ENCODE results near the gene FGF2.
"Not testable (repeated sequence)": the region's sequence is repeated elsewhere in the genome, so short reads cannot be mapped to it uniquely, and the experiment has no call there.

FGF2 gene

GRCh38 chr4:122865425-122865824 is 38.8 kb downstream of the FGF2 start:
- no peak for TF ChIP-seq CTCF (IDR thresholded peaks at IDR 0.05; ENCODE audit: insufficient read depth, low read length, missing control alignments)
- H3K4me3 ChIP-seq (ENCODE audit: low read depth, low read length): no peak overlapping the region
- ChIA-PET CTCF (no interaction called here), POLR2A (no interaction called here)
- DNase-seq (ENCODE audit: low read depth, low spot score): no peak

DNA sequence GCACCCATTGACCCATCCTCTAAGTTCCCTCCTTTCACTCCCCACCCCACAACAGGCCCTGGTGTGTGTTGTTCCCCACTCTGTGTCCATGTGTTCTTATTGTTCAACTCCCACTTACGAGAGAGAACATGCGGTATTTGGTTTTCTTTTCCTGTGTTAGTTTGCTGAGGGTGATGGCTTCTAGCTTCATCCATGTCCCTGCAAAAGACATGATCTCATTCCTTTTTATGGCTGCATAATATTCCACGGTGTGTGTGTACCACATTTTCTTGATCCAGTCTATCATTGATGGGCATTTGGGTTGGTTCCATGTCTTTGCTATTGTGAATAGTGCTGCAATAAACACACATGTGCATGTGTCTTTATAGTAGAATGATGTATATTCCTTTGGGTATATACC is 41.6 kb downstream of the FGF2 start:
- POLR2A ChIA-PET; CTCF ChIA-PET; H3K4me3 ChIP-seq (ENCODE audit: low read depth, low read length); DNase-seq (ENCODE audit: low read depth, low spot score): not testable (repeated sequence)

DNA sequence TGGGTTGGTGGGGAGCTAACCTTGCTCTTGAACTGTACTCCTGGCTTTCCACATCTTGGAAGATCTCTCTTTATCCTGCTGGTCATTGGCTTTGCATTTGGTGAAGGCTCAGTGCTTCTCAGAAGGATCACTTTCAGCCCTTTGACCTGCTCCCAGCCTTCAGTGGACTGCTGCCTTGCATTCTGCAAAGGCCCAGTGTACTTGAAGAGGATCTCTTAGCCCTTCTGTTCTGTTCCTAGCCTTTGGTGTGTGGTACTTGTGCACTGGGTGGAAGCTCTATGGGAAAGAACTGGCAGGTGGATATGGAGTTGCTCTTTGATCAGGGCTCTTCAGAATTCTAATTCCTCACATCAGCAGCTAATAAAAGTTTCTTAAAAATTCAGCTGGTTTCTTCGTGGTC is 46.5 kb downstream of the FGF2 start:
- no peak for TF ChIP-seq CTCF (IDR thresholded peaks at IDR 0.05; ENCODE audit: insufficient read depth, low read length, missing control alignments)
- H3K4me3 ChIP-seq (ENCODE audit: low read depth, low read length): no peak overlapping the region
- no peak for DNase-seq (ENCODE audit: low read depth, low spot score)
- POLR2A ChIA-PET: no interaction called here
- CTCF ChIA-PET: interaction anchor here (1.4 kb wide), 1 partner anchor 10 kb away, joined by 4 read pairs; no protein-coding TSS in a partner anchor

GRCh38 chr4:122873821-122874593 is 47.4 kb downstream of the FGF2 start:
- peak; percentile 51 for DNase-seq (ENCODE audit: low read depth, low spot score)
- no peak for TF ChIP-seq CTCF (IDR thresholded peaks at IDR 0.05; ENCODE audit: insufficient read depth, low read length, missing control alignments)
- no peak overlapping the region for H3K4me3 ChIP-seq (ENCODE audit: low read depth, low read length)
- CTCF ChIA-PET: interaction anchor here (0.8 to 1.4 kb wide), 2 partner anchors 11 to 37 kb away, joined by 3 to 4 read pairs; no protein-coding TSS in a partner anchor
- POLR2A ChIA-PET: interaction anchor here (0.6 kb wide), 1 partner anchor 110 kb away, joined by 3 read pairs; no protein-coding TSS in a partner anchor

DNA sequence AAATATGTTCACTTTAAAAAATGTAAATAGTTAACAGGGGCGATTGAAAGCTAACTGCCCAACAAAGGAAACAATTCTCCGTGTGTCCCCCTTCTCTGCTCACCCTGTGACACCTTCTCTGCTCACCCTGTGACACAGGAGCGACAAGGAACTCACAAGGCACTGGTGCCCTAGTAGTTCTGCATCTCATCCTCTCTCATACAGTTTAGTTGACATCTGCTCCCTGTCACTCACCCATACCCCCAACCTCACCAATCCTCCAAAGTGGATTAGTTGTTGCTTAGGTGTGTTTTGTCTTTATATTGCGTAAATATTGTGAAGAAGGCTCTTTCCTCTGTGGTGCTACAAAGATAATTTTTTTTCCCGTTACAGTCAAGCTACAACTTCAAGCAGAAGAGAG is 49.3 kb downstream of the FGF2 start:
- no peak overlapping the region for H3K4me3 ChIP-seq (ENCODE audit: low read depth, low read length)
- DNase-seq (ENCODE audit: low read depth, low spot score): no peak
- POLR2A ChIA-PET: interaction anchor here (0.7 kb wide), 1 partner anchor 39 kb away, joined by 3 read pairs; no protein-coding TSS in a partner anchor
- TF ChIP-seq CTCF (IDR thresholded peaks at IDR 0.05; ENCODE audit: insufficient read depth, low read length, missing control alignments): no peak
- CTCF ChIA-PET: interaction anchor here (1.2 to 2.0 kb wide), 5 partner anchors 14 to 121 kb away, joined by 3 to 8 read pairs (median 3); partner anchors contain the start of gene NUDT6

GRCh38 chr4:122876456-122876855 is 49.8 kb downstream of the FGF2 start:
- no peak for TF ChIP-seq CTCF (IDR thresholded peaks at IDR 0.05; ENCODE audit: insufficient read depth, low read length, missing control alignments)
- no peak overlapping the region for H3K4me3 ChIP-seq (ENCODE audit: low read depth, low read length)
- POLR2A ChIA-PET: interaction anchor here (0.7 kb wide), 1 partner anchor 38 kb away, joined by 3 read pairs; no protein-coding TSS in a partner anchor
- CTCF ChIA-PET: interaction anchor here (0.6 to 2.0 kb wide), 7 partner anchors 13 to 121 kb away, joined by 3 to 8 read pairs (median 3); partner anchors contain the start of gene NUDT6
- no peak for DNase-seq (ENCODE audit: low read depth, low spot score)

Measured in AG04449 (cell line).